SU-DHL-6 (cell line): Measurements from ENCODE around the gene APOC1.

ENCODE experiments used
- CTCF ChIP-seq: fragments of 200-600 bp; sonication (generic); IDR thresholded peaks from one replicate; pipeline ENCODE4 v1.5.1; 2017; ENCODE audit warnings: antibody characterized with exemption, mild to moderate bottlenecking, low read length, moderate library complexity; ENCODE audit not compliant: insufficient read depth, poor library complexity, severe bottlenecking
- EZH2phosphoT487 ChIP-seq: fragments of 200-600 bp; sonication (generic), shearing (Covaris generic); conservative IDR thresholded peaks from 2 replicates; pipeline ENCODE4 v1.6.1; 2018; ENCODE audit warnings: mild to moderate bottlenecking, antibody characterized with exemption, low read length, moderate library complexity, mixed read lengths

- TF ChIP-seq CTCF (no peak), EZH2phosphoT487 (no peak)
Observed at GRCh38 chr19:44954278-44954648, 39.9 kb downstream of the APOC1 start.
